HepG2 (cell line): Measurements from ENCODE around the gene KLF7. TPM values are rescaled to one million over a fixed set of nuclear protein-coding genes. Genes with fewer than 3 reads are reported as not detected.
A peak's percentile ranks its signal among the peaks of the same experiment; 100 is the strongest.

Experiments
- ATAC-seq: fragments of 200-7000 bp; cut with Tn5 transposase; 3 replicates; pipeline ENCODE4 v1.9.1; 2020; ENCODE audit warnings: mild to moderate bottlenecking, moderate library complexity
- BruUV-seq: library from RNA; stranded (reverse); fragments of 400-500 nt; replicated peaks from 2 replicates; lab custom pipeline; 2021; lab: Mats Ljungman, UMichigan
- CTCF ChIA-PET: fragments of 300-600 bp; formaldehyde crosslinking; extraction: SDS; loops from one replicate; lab custom pipeline; 2021; ENCODE audit warnings: low total read pairs, inconsistent platforms, low intra/inter-chr PET ratio; lab: Yijun Ruan, JAX
- POLR2A ChIA-PET: fragments of 350-600 bp; sonication (Branson Sonifier 250); formaldehyde crosslinking; loops from one replicate; lab custom pipeline; 2020; ENCODE audit warnings: antibody characterized with exemption, inconsistent platforms; lab: Yijun Ruan, JAX
- DNase-seq: peaks from one replicate; pipeline ENCODE4 v3.0.0-alpha.2; 2015; ENCODE audit warnings: low spot score
- FAIRE-seq: peaks from 3 replicates; lab custom pipeline; 2011; peaks lifted over from hg19 to GRCh38; lab: Jason Lieb, UNC
- H2AFZ ChIP-seq: one replicate; pipeline ENCODE4 v1.6.1; 2011; ENCODE audit warnings: low read length, inconsistent platforms
- H3K27ac ChIP-seq: fragments of 300-600 bp; 3 replicates; pipeline ENCODE4 v1.8.0; 2011; ENCODE audit warnings: mixed run types, mild to moderate bottlenecking, mixed read lengths, low read length, inconsistent platforms; ENCODE audit not compliant: insufficient read depth; ENCODE audit errors: extremely low read length
- H3K27me3 ChIP-seq, 2 experiments: fragments of 200-600 bp in 1 of 2; 2 replicates in 1 of 2; 3 replicates in 1 of 2; pipeline versions ENCODE4 v1.6.0 to v1.8.0; 2011; ENCODE audit warnings: low read length in 2 of 2, mild to moderate bottlenecking in 2 of 2, moderate library complexity in 2 of 2, inconsistent platforms in 1 of 2; ENCODE audit not compliant: insufficient read depth in 2 of 2, control insufficient read depth in 1 of 2
- H3K36me3 ChIP-seq, 2 experiments: fragments of 200-600 bp in 1 of 2; replicated peaks in 1 of 2; 2 replicates in 1 of 2; 3 replicates in 1 of 2; pipeline versions ENCODE4 v1.5.1 to v1.8.0; 2011; ENCODE audit warnings: low read length in 2 of 2, inconsistent platforms in 1 of 2; ENCODE audit not compliant: insufficient read depth in 2 of 2, control insufficient read depth in 1 of 2
- H3K4me1 ChIP-seq: 2 replicates; pipeline ENCODE4 v1.5.1; 2012; ENCODE audit warnings: low read length, inconsistent platforms; ENCODE audit not compliant: insufficient read depth
- H3K4me2 ChIP-seq: 2 replicates; pipeline ENCODE4 v1.6.0; 2011; ENCODE audit warnings: low read depth, low read length, inconsistent platforms
- H3K4me3 ChIP-seq, 3 experiments: fragments of 200-600 bp in 1 of 3; sonication (generic), shearing (Covaris generic) in 1 of 3; replicated peaks in 1 of 3; 2 replicates each; pipeline ENCODE4 v1.5.1; 2011 to 2016; ENCODE audit warnings: low read length in 3 of 3, inconsistent platforms in 2 of 3, low read depth in 2 of 3, mild to moderate bottlenecking in 2 of 3, control low read depth in 1 of 3, mixed read lengths in 1 of 3; ENCODE audit not compliant: insufficient read depth in 1 of 3
- H3K79me2 ChIP-seq: one replicate; pipeline ENCODE4 v1.6.1; 2011; ENCODE audit warnings: low read length, inconsistent platforms; ENCODE audit not compliant: insufficient read depth
- H3K9ac ChIP-seq: 2 replicates; pipeline ENCODE4 v1.6.0; 2011; ENCODE audit warnings: mild to moderate bottlenecking, low read depth, low read length, inconsistent platforms; ENCODE audit not compliant: insufficient read depth
- H3K9me3 ChIP-seq: 2 replicates; pipeline ENCODE4 v1.5.1; 2012; ENCODE audit warnings: mild to moderate bottlenecking, low read length
- H4K20me1 ChIP-seq: 2 replicates; pipeline ENCODE4 v1.6.0; 2011; ENCODE audit warnings: inconsistent platforms, mild to moderate bottlenecking, low read length, moderate library complexity; ENCODE audit not compliant: insufficient read depth
- EHMT2 ChIP-seq: fragments of 200-600 bp; sonication (generic); IDR thresholded peaks from 2 replicates; pipeline ENCODE4 v1.7.0; 2017; ENCODE audit warnings: antibody characterized with exemption, low read depth, low read length, borderline replicate concordance
- GMEB1 ChIP-seq: sonication (generic); formaldehyde crosslinking; IDR thresholded peaks from 2 replicates; pipeline ENCODE4 v1.5.1; 2020; ENCODE audit warnings: missing genetic modification reagents, mild to moderate bottlenecking, borderline replicate concordance
- HIVEP1 ChIP-seq: sonication (generic); formaldehyde crosslinking; IDR thresholded peaks from 2 replicates; pipeline ENCODE4 v1.4.0; 2020; ENCODE audit warnings: mild to moderate bottlenecking, missing genetic modification reagents
- KDM5A ChIP-seq: fragments of 200-600 bp; sonication (generic); IDR thresholded peaks from 2 replicates; pipeline ENCODE4 v1.7.0; 2018; ENCODE audit warnings: antibody characterized with exemption, mild to moderate bottlenecking, low read length, borderline replicate concordance
- KMT2B ChIP-seq: IDR thresholded peaks from 2 replicates; pipeline ENCODE4 v1.6.1; 2016; ENCODE audit warnings: missing genetic modification reagents, missing compliant biosample characterization
- NFYC ChIP-seq: IDR thresholded peaks from 2 replicates; pipeline ENCODE4 v1.6.1; 2016; ENCODE audit warnings: missing genetic modification reagents, missing compliant biosample characterization
- NKX3-1 ChIP-seq: sonication (generic); formaldehyde crosslinking; IDR thresholded peaks from 2 replicates; pipeline ENCODE4 v1.5.0; 2020; ENCODE audit warnings: missing genetic modification reagents
- NR2F1 ChIP-seq, 2 experiments: fragments of 450-650 bp in 1 of 2; formaldehyde crosslinking in 1 of 2; IDR thresholded peaks; 2 replicates each; pipeline versions ENCODE4 v1.5.0 to v1.6.1; 2016 to 2020; ENCODE audit warnings: mild to moderate bottlenecking in 1 of 2, missing compliant biosample characterization in 1 of 2, missing genetic modification reagents in 1 of 2, moderate library complexity in 1 of 2
- POLR2A ChIP-seq, 2 experiments: IDR thresholded peaks; 2 replicates each; pipeline ENCODE4 v1.6.1; 2011; ENCODE audit warnings: low read depth in 2 of 2, low read length in 2 of 2, mild to moderate bottlenecking in 1 of 2, moderate library complexity in 1 of 2; ENCODE audit not compliant: insufficient read depth in 1 of 2
- PRDM15 ChIP-seq: sonication (generic); formaldehyde crosslinking; IDR thresholded peaks from 2 replicates; pipeline ENCODE4 v1.4.0; 2020; ENCODE audit warnings: missing genetic modification reagents
- SALL2 ChIP-seq: sonication (generic); formaldehyde crosslinking; IDR thresholded peaks from 2 replicates; pipeline ENCODE4 v1.8.1; 2023; ENCODE audit warnings: mild to moderate bottlenecking, missing genetic modification reagents, inconsistent platforms
- ZBTB21 ChIP-seq: sonication (generic); formaldehyde crosslinking; IDR thresholded peaks from 2 replicates; pipeline ENCODE4 v1.4.0; 2020; ENCODE audit warnings: missing genetic modification reagents
- ZFAT ChIP-seq: sonication (generic); formaldehyde crosslinking; conservative IDR thresholded peaks from 2 replicates; pipeline ENCODE4 v1.8.1; 2023; ENCODE audit warnings: missing genetic modification reagents, inconsistent platforms
- ZFP41 ChIP-seq: sonication (generic); formaldehyde crosslinking; IDR thresholded peaks from 2 replicates; pipeline ENCODE4 v1.4.0; 2020; ENCODE audit warnings: mild to moderate bottlenecking, missing genetic modification reagents, borderline replicate concordance
- ZFP62 ChIP-seq: sonication (generic); formaldehyde crosslinking; IDR thresholded peaks from 2 replicates; pipeline ENCODE4 v1.4.0; 2020; ENCODE audit warnings: missing genetic modification reagents
- ZNF317 ChIP-seq: sonication (generic); formaldehyde crosslinking; IDR thresholded peaks from 2 replicates; pipeline ENCODE4 v1.5.0; 2020; ENCODE audit warnings: mild to moderate bottlenecking, missing genetic modification reagents
- ZNF576 ChIP-seq: sonication (generic); formaldehyde crosslinking; IDR thresholded peaks from 2 replicates; pipeline ENCODE4 v1.4.0; 2020; ENCODE audit warnings: mild to moderate bottlenecking, missing genetic modification reagents
- ZNF839 ChIP-seq: sonication (generic); formaldehyde crosslinking; IDR thresholded peaks from 2 replicates; pipeline ENCODE4 v1.4.0; 2020; ENCODE audit warnings: missing genetic modification reagents, mild to moderate bottlenecking, borderline replicate concordance
- WGBS: methylation state at CpG from one replicate; pipeline ENCODE4 v1.1.6; 2017; ENCODE audit warnings: low lambda C conversion rate; 5-methylcytosine and 5-hydroxymethylcytosine counted together
- in situ Hi-C: cut with HindIII; loops from 2 replicates; pipeline ENCODE4 v1.10.0; 2017; ENCODE audit warnings: low pct_unique_long_range_greater_than_20kb; ENCODE audit not compliant: extremely low pct_ligation_motif_present
- intact Hi-C: fragments of 100-400 bp; cut with micrococcal nuclease; formaldehyde crosslinking; loops from one replicate; pipeline ENCODE4 v1.10.0; 2022; ENCODE audit not compliant: unreplicated experiment
- polyA plus RNA-seq, 8 experiments: library from polyadenylated mRNA; depleted of rRNA in 3 of 8; stranded (reverse) in 7 of 8; unstranded in 1 of 8; fragments of >200 nt; fragmentation: Illumina TruSeq in 4 of 8; extraction: Trizol in 4 of 8; gene quantifications; 2 replicates each; pipeline versions ENCODE4 v1.2.1 to v1.2.3, GENCODE V29; 2011 to 2016; ENCODE audit warnings: low read depth in 4 of 8, missing spikeins in 1 of 8, mixed read lengths in 1 of 8; ENCODE audit not compliant: insufficient read depth in 1 of 8
- total RNA-seq, 5 experiments: library from RNA; depleted of rRNA; stranded (reverse); fragments of >200 nt; fragmentation: Illumina TruSeq; extraction: Trizol; gene quantifications; 2 replicates each; pipeline ENCODE4 v1.2.3, GENCODE V29; 2016; ENCODE audit warnings: low read depth in 1 of 5

Gene KLF7
- total and polyA plus RNA-seq, 2 of the 13 experiments (the other 11 are each of a cell fraction or from before 2014, with no cell fraction given): 2.6 to 5.4 TPM

- WGBS: 27% methylated on average over 18 of the region's 18 CpGs
- Histone ChIP-seq H3K4me3 (peak overlapping the region; percentile 56 to 78 (median 69)), H3K79me2 (peaks cover 9% of the 10 kb centered on the region), H3K27ac (peak overlapping the region; percentile 96), H4K20me1 (peaks cover 5% of the 10 kb centered on the region; the same call in 1 of the 2 replicates), H3K4me2 (peak overlapping the region; percentile 95), H2AFZ (no peak overlapping the region), H3K9me3 (no peaks in the 10 kb centered on the region), H3K36me3 (no peaks in the 10 kb centered on the region), H3K4me1 (peaks cover 39% of the 10 kb centered on the region), H3K9ac (peak overlapping the region; percentile 71), H3K27me3 (peaks cover 0 to 4% of the 10 kb centered on the region in 2 experiments; a peak in 2 of 5 replicates)
- ATAC-seq (no peak), DNase-seq (peak; percentile 23), FAIRE-seq (no peak)
- ChIA-PET POLR2A (interaction anchor here (1.2 to 1.4 kb wide), 2 partner anchors 53 to 402 kb away, joined by 5 to 9 read pairs; partner anchors contain the start of genes FASTKD2 and MDH1B), CTCF (no interaction called here)
- TSS peak; percentile 83 for BruUV-seq
- in situ Hi-C loops (no loop called here), intact Hi-C loops (loop anchor here (10.0 kb wide), 3 partner anchors 123 to 307 kb away; no protein-coding TSS in a partner anchor)
- TF ChIP-seq POLR2A (IDR thresholded peaks at IDR 0.05; ENCODE audit: insufficient read depth in 1 of 2, low read depth in 2 of 2, low read length in 2 of 2): peak in 1 of 2 experiments; percentile 13; a peak in 1 of 4 replicates
- no peak for TF ChIP-seq ZNF839
- no peak for TF ChIP-seq SALL2 (CRISPR knock-in tag)
- peak; percentile 52; the same call in 1 of the 2 replicates for TF ChIP-seq EHMT2
- TF ChIP-seq HIVEP1 (CRISPR knock-in tag): no peak
- peak in 1 of 2 experiments; percentile 29; a peak in 1 of 4 replicates for TF ChIP-seq NR2F1 (CRISPR knock-in tag; IDR thresholded peaks at IDR 0.05)
- no peak for TF ChIP-seq NFYC (CRISPR knock-in tag)
- TF ChIP-seq PRDM15 (CRISPR knock-in tag): no peak
- TF ChIP-seq ZFP62 (CRISPR knock-in tag): no peak
- no peak for TF ChIP-seq GMEB1 (CRISPR knock-in tag)
- no peak for TF ChIP-seq ZNF317 (CRISPR knock-in tag)
- no peak for TF ChIP-seq KMT2B
- no peak for TF ChIP-seq ZBTB21 (CRISPR knock-in tag)
- TF ChIP-seq ZFP41: no peak
- no peak for TF ChIP-seq ZFAT
- TF ChIP-seq NKX3-1 (CRISPR knock-in tag): no peak
- no peak for TF ChIP-seq KDM5A
- TF ChIP-seq ZNF576 (CRISPR knock-in tag): no peak
These were observed 1.6 kb upstream of the KLF7 start for GRCh38 chr2:207167099-207167923.
